DOHH2 (cell line): Measurements from ENCODE around the gene LAMA3.

Source experiments
- EZH2phosphoT487 ChIP-seq: fragments of 200-600 bp; sonication (generic); IDR thresholded peaks from 2 replicates; pipeline ENCODE4 v1.6.1; 2017; ENCODE audit warnings: borderline replicate concordance, mild to moderate bottlenecking, antibody characterized with exemption, low read length, moderate library complexity, mixed read lengths
- TF ChIP-seq, protein P1 (sequence below): fragments of 200-600 bp; sonication (generic); IDR thresholded peaks from one replicate; pipeline ENCODE4 v1.5.1; 2014; ENCODE audit warnings: antibody characterized with exemption, mild to moderate bottlenecking, low read depth, low read length; ENCODE audit not compliant: poor library complexity, severe bottlenecking

GRCh38 chr18:23943104-23943503 lies 253.9 kb downstream of the LAMA3 start:
- TF ChIP-seq, protein P1, sequence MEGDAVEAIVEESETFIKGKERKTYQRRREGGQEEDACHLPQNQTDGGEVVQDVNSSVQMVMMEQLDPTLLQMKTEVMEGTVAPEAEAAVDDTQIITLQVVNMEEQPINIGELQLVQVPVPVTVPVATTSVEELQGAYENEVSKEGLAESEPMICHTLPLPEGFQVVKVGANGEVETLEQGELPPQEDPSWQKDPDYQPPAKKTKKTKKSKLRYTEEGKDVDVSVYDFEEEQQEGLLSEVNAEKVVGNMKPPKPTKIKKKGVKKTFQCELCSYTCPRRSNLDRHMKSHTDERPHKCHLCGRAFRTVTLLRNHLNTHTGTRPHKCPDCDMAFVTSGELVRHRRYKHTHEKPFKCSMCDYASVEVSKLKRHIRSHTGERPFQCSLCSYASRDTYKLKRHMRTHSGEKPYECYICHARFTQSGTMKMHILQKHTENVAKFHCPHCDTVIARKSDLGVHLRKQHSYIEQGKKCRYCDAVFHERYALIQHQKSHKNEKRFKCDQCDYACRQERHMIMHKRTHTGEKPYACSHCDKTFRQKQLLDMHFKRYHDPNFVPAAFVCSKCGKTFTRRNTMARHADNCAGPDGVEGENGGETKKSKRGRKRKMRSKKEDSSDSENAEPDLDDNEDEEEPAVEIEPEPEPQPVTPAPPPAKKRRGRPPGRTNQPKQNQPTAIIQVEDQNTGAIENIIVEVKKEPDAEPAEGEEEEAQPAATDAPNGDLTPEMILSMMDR, result no peak
- TF ChIP-seq EZH2phosphoT487, result no peak
